ENCODE measurements around the gene ALDH3A2.
A peak's percentile ranks its signal among the peaks of the same experiment; 100 is the strongest.

ALDH3A2 gene

GRCh38 chr17:19714542-19715411 is 66.2 kb downstream of the ALDH3A2 start:
- no peak for DNase-seq (ENCODE audit: low read depth)

GRCh38 chr17:19716108-19717030 is 67.8 kb downstream of the ALDH3A2 start, which contains the start of gene SLC47A2:
Gene SLC47A2, minus strand, starts transcription at chr17:19716584. Its CDS starts 29 bp downstream, at chr17:19716555.
- DNase-seq (ENCODE audit: low read depth), result no peak

- DNase-seq (ENCODE audit: low read depth), result no peak
Measured at GRCh38 chr17:19717031-19717360, 68.4 kb downstream of the ALDH3A2 start.

GRCh38 chr17:19717411-19717908 is 68.9 kb downstream of the ALDH3A2 start:
- DNase-seq (ENCODE audit: low read depth), result no peak

- DNase-seq (ENCODE audit: low read depth), result no peak
Measured at GRCh38 chr17:19718041-19718612, 69.6 kb downstream of the ALDH3A2 start.

GRCh38 chr17:19718613-19719354 is 70.2 kb downstream of the ALDH3A2 start:
- no peak for DNase-seq (ENCODE audit: low read depth)

- no peak for DNase-seq (ENCODE audit: low read depth)
Measured at GRCh38 chr17:19719355-19720209, 71.0 kb downstream of the ALDH3A2 start.

- DNase-seq (ENCODE audit: low read depth), result no peak
Measured at GRCh38 chr17:19720210-19720475, 71.6 kb downstream of the ALDH3A2 start.

GRCh38 chr17:19720631-19721426 is 72.3 kb downstream of the ALDH3A2 start:
- no peak for DNase-seq (ENCODE audit: low read depth)

GRCh38 chr17:19723964-19724363 is 75.4 kb downstream of the ALDH3A2 start:
- DNase-seq (ENCODE audit: low read depth), result no peak

GRCh38 chr17:19724501-19725420 is 76.2 kb downstream of the ALDH3A2 start:
- peak; percentile 14 for DNase-seq (ENCODE audit: low read depth)

- DNase-seq (ENCODE audit: low read depth), result no peak
Measured at GRCh38 chr17:19725486-19725885, 76.9 kb downstream of the ALDH3A2 start.

GRCh38 chr17:19726631-19727376 is 78.3 kb downstream of the ALDH3A2 start:
- DNase-seq (ENCODE audit: low read depth), result no peak
